Lung (tissue), 12 donors: Measurements from ENCODE around the gene ASAP2. TPM values are rescaled to one million over a fixed set of nuclear protein-coding genes. Genes with fewer than 3 reads are reported as not detected.

ENCODE experiments used
- ATAC-seq: fragments of 200-7000 bp; cut with Tn5 transposase; one replicate; pipeline ENCODE4 v1.9.1; 2020; ENCODE audit warnings: moderate number of reproducible peaks; ENCODE audit not compliant: insufficient read depth, low FRiP score
- DNase-seq, 3 donors: peaks; one replicate each; pipeline ENCODE4 v3.0.0-alpha.2; 2013 to 2017
- H3K27ac ChIP-seq, 2 donors: one replicate each; pipeline ENCODE4 v1.5.1; 2013; ENCODE audit warnings: mild to moderate bottlenecking in 2 of 2, moderate library complexity in 2 of 2, control low read depth in 1 of 2, inconsistent platforms in 1 of 2, low read depth in 1 of 2, low read length in 1 of 2
- H3K27me3 ChIP-seq, 3 donors: one replicate each; pipeline ENCODE4 v1.5.1; 2013; ENCODE audit warnings: low read length in 2 of 3; ENCODE audit not compliant: control insufficient read depth in 3 of 3, insufficient read depth in 3 of 3
- H3K36me3 ChIP-seq, 4 donors: one replicate each; pipeline ENCODE4 v1.5.1; 2013; ENCODE audit warnings: low read length in 4 of 4, mild to moderate bottlenecking in 1 of 4, moderate library complexity in 1 of 4; ENCODE audit not compliant: control insufficient read depth in 4 of 4, insufficient read depth in 4 of 4
- H3K4me1 ChIP-seq, 5 donors: one replicate each; pipeline ENCODE4 v1.5.1; 2013; ENCODE audit warnings: low read length in 5 of 5, mild to moderate bottlenecking in 2 of 5, moderate library complexity in 1 of 5; ENCODE audit not compliant: control insufficient read depth in 5 of 5, insufficient read depth in 5 of 5
- H3K4me3 ChIP-seq: one replicate; pipeline ENCODE4 v1.5.1; 2013; ENCODE audit warnings: mild to moderate bottlenecking, control low read depth, moderate library complexity
- H3K9ac ChIP-seq, 2 donors: one replicate each; pipeline ENCODE4 v1.5.1; 2013; ENCODE audit warnings: low read length in 2 of 2, control low read depth in 1 of 2; ENCODE audit not compliant: insufficient read depth in 1 of 2
- H3K9me3 ChIP-seq, 4 donors: one replicate each; pipeline ENCODE4 v1.5.1; 2013; ENCODE audit warnings: low read length in 3 of 4, mild to moderate bottlenecking in 1 of 4, moderate library complexity in 1 of 4; ENCODE audit not compliant: control insufficient read depth in 4 of 4, insufficient read depth in 3 of 4
- CTCF ChIP-seq: IDR thresholded peaks from 2 replicates; pipeline ENCODE4 v1.5.1; 2012; ENCODE audit warnings: mild to moderate bottlenecking; ENCODE audit errors: control extremely low read depth, extremely low read depth
- WGBS, 2 donors: extraction: QIAGEN DNeasy Blood & Tissue Kit; methylation state at CpG; one replicate each; pipeline ENCODE4 v1.1.7; 2013; 5-methylcytosine and 5-hydroxymethylcytosine counted together
- polyA plus RNA-seq, 2 donors: library from polyadenylated mRNA; stranded (reverse); fragments of 200-250 nt; gene quantifications; one replicate each; pipeline ENCODE4 v1.2.1, GENCODE V29; 2013
- total RNA-seq, 2 donors: library from RNA; depleted of rRNA in 1 of 2; stranded (reverse); fragments of >200 nt in 1 of 2; gene quantifications; one replicate each; pipeline ENCODE4 v1.2.1, GENCODE V29; 2014 to 2021
- donor health status: control.
- donor health status: control.
- donor health status: Bipolar disorder and iron deficiency.
- donor health status: healthy.
- donor health status: DM: yes; HTN: yes; CAD: no.

The ASAP2 gene
- total and polyA plus RNA-seq, 4 donors, result 7.4 to 30.9 (median 17.0) TPM

- ATAC-seq (no peak), DNase-seq (peak in 1 of 3 donors; percentile 51)
- H3K27ac ChIP-seq, result peak overlapping the region; percentile 29 to 59
- no peak for TF ChIP-seq CTCF
- no peak overlapping the region for H3K9ac ChIP-seq
- peaks cover 0 to 24% (median 0%) of the 10 kb centered on the region in 5 donors for H3K4me1 ChIP-seq
- no peaks in the 10 kb centered on the region for H3K27me3 ChIP-seq
- WGBS, 2 donors, result 78 to 84% methylated on average over 30 of the region's 30 CpGs
- no peak overlapping the region for H3K4me3 ChIP-seq
- no peaks in the 10 kb centered on the region for H3K9me3 ChIP-seq
- peaks cover 0 to 14% (median 3%) of the 10 kb centered on the region in 4 donors for H3K36me3 ChIP-seq
Observed at GRCh38 chr2:9378433-9379390, 172.1 kb downstream of the ASAP2 start.

DNA sequence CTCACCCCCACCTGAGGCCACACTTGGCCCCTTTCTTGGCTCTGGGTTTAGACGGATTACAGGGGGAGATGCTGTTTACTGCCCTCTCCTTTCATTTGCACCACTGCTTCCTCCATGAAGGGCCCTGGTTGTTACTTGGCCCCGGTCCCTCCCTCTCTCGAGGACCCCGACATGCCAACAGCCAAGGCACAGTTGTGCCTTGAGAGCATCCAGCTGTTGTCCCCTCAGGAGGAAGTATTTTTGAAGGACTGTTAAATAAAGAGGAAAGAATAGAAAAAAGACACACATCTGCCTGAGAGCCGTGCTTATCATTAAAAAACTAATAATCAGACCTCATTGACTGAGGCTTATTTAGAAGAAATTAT is 172.8 kb downstream of the ASAP2 start:
- no peak for ATAC-seq
- no peak for TF ChIP-seq CTCF
- 82 to 91% methylated on average over 5 of the region's 5 CpGs for WGBS, 2 donors
- no peaks in the 10 kb centered on the region for H3K9me3 ChIP-seq
- H3K9ac ChIP-seq, result no peak overlapping the region
- peak overlapping the region in 1 of 2 donors; percentile 3 for H3K27ac ChIP-seq
- H3K27me3 ChIP-seq, result no peaks in the 10 kb centered on the region
- peaks cover 0 to 13% (median 3%) of the 10 kb centered on the region in 4 donors for H3K36me3 ChIP-seq
- H3K4me3 ChIP-seq, result no peak overlapping the region
- H3K4me1 ChIP-seq, result peaks cover 0 to 24% (median 0%) of the 10 kb centered on the region in 5 donors
- DNase-seq, result peak; percentile 83 to 89 (median 87)

GRCh38 chr2:9380702-9381628 is 174.4 kb downstream of the ASAP2 start:
- Histone ChIP-seq H3K27ac (peak overlapping the region; percentile 17 to 28), H3K9me3 (no peaks in the 10 kb centered on the region), H3K36me3 (peaks cover 0 to 11% (median 6%) of the 10 kb centered on the region in 4 donors), H3K27me3 (no peaks in the 10 kb centered on the region), H3K9ac (no peak overlapping the region), H3K4me3 (no peak overlapping the region), H3K4me1 (peaks cover 0 to 24% (median 0%) of the 10 kb centered on the region in 5 donors)
- DNase-seq (peak; percentile 52 to 78 (median 62)), ATAC-seq (no peak)
- WGBS, 2 donors, result 72 to 80% methylated on average over 18 of the region's 18 CpGs
- TF ChIP-seq CTCF, result no peak
